CD14-positive monocyte (primary cell): ENCODE data around the gene ANTKMT. TPM values are rescaled to one million over a fixed set of nuclear protein-coding genes. Genes with fewer than 3 reads are reported as not detected.

Experiments used
- DNase-seq, 3 donors: peaks; one replicate each; pipeline ENCODE4 v3.0.0-alpha.2; 2011 to 2022
- H2AFZ ChIP-seq: 2 replicates; pipeline ENCODE4 v1.6.0; 2012; ENCODE audit warnings: mild to moderate bottlenecking, low read depth, low read length, inconsistent platforms; ENCODE audit not compliant: insufficient read depth, poor library complexity, severe bottlenecking
- H3K27ac ChIP-seq, 2 donors: 1 replicate in 1 of 2; 2 replicates in 1 of 2; pipeline ENCODE4 v1.5.1; 2012 to 2013; ENCODE audit warnings: low read length in 2 of 2, control low read depth in 1 of 2, inconsistent platforms in 1 of 2, low read depth in 1 of 2, mild to moderate bottlenecking in 1 of 2
- H3K27me3 ChIP-seq, 2 donors: one replicate each; pipeline versions ENCODE4 v1.6.0 to v1.6.1; 2011 to 2013; ENCODE audit warnings: low read length in 2 of 2; ENCODE audit not compliant: control insufficient read depth in 2 of 2, insufficient read depth in 2 of 2
- H3K36me3 ChIP-seq, 2 donors: replicated peaks in 1 of 2; 1 replicate in 1 of 2; 2 replicates in 1 of 2; pipeline versions ENCODE4 v1.5.1 to v1.6.1; 2012 to 2013; ENCODE audit warnings: low read length in 2 of 2, control low read depth in 1 of 2, inconsistent platforms in 1 of 2, mild to moderate bottlenecking in 1 of 2; ENCODE audit not compliant: insufficient read depth in 2 of 2, control insufficient read depth in 1 of 2
- H3K4me1 ChIP-seq, 2 donors: 1 replicate in 1 of 2; 2 replicates in 1 of 2; pipeline versions ENCODE4 v1.5.1 to v1.6.1; 2012 to 2013; ENCODE audit warnings: low read length in 2 of 2, control low read depth in 1 of 2, inconsistent platforms in 1 of 2, mild to moderate bottlenecking in 1 of 2, moderate library complexity in 1 of 2; ENCODE audit not compliant: insufficient read depth in 2 of 2, control insufficient read depth in 1 of 2
- H3K4me2 ChIP-seq: replicated peaks from 2 replicates; pipeline ENCODE3; 2012; ENCODE audit warnings: low read length, moderate library complexity, mild to moderate bottlenecking; ENCODE audit not compliant: poor library complexity, severe bottlenecking; ENCODE audit errors: extremely low read depth
- H3K4me3 ChIP-seq, 3 experiments: fragments of 200-600 bp in 1 of 3; sonication (generic) in 1 of 3; replicated peaks in 1 of 3; 1 replicate in 2 of 3; 2 replicates in 1 of 3; pipeline ENCODE4 v1.5.1; 2011 to 2013; ENCODE audit warnings: low read length in 3 of 3, mild to moderate bottlenecking in 3 of 3, control low read depth in 2 of 3, low read depth in 2 of 3, inconsistent platforms in 1 of 3, moderate library complexity in 1 of 3
- H3K79me2 ChIP-seq: 2 replicates; pipeline ENCODE4 v1.6.0; 2012; ENCODE audit warnings: mild to moderate bottlenecking, control low read depth, inconsistent platforms, low read length, moderate library complexity; ENCODE audit not compliant: insufficient read depth
- H3K9ac ChIP-seq: 2 replicates; pipeline ENCODE4 v1.6.0; 2017; ENCODE audit warnings: low read length, mild to moderate bottlenecking; ENCODE audit not compliant: insufficient read depth, poor library complexity, severe bottlenecking
- H3K9me3 ChIP-seq, 2 donors: replicated peaks in 1 of 2; 1 replicate in 1 of 2; 2 replicates in 1 of 2; pipeline versions ENCODE4 v1.5.1 to v1.6.1; 2012 to 2013; ENCODE audit warnings: low read length in 2 of 2, control low read depth in 1 of 2; ENCODE audit not compliant: control insufficient read depth in 1 of 2, insufficient read depth in 1 of 2
- H4K20me1 ChIP-seq: 2 replicates; pipeline ENCODE4 v1.6.0; 2012; ENCODE audit warnings: mild to moderate bottlenecking, low read length, control low read depth, moderate library complexity; ENCODE audit not compliant: insufficient read depth
- H3K27ac Mint-ChIP-seq, 7 donors: one replicate each; pipeline ENCODE4 v1.8.0; 2020; ENCODE audit warnings: mild to moderate bottlenecking in 7 of 7, mixed read lengths in 7 of 7, moderate library complexity in 6 of 7, inconsistent platforms in 2 of 7
- H3K27me3 Mint-ChIP-seq, 3 donors: one replicate each; pipeline ENCODE4 v1.8.0; 2021 to 2022; ENCODE audit warnings: low read depth in 3 of 3, mild to moderate bottlenecking in 3 of 3, mixed read lengths in 3 of 3, moderate library complexity in 3 of 3, inconsistent platforms in 1 of 3
- H3K36me3 Mint-ChIP-seq, 2 donors: one replicate each; pipeline ENCODE4 v1.8.0; 2020; ENCODE audit warnings: mixed read lengths in 2 of 2, inconsistent platforms in 1 of 2, mild to moderate bottlenecking in 1 of 2
- H3K4me1 Mint-ChIP-seq: one replicate; pipeline ENCODE4 v1.8.0; 2020; ENCODE audit warnings: mild to moderate bottlenecking, mixed read lengths
- H3K4me3 Mint-ChIP-seq, 2 donors: one replicate each; pipeline ENCODE4 v1.8.0; 2020; ENCODE audit warnings: mild to moderate bottlenecking in 2 of 2, mixed read lengths in 2 of 2, moderate library complexity in 1 of 2
- H3K9me3 Mint-ChIP-seq, 7 donors: one replicate each; pipeline ENCODE4 v1.8.0; 2020 to 2022; ENCODE audit warnings: mixed read lengths in 7 of 7, mild to moderate bottlenecking in 6 of 7, moderate library complexity in 6 of 7, inconsistent platforms in 2 of 7
- CTCF ChIP-seq: fragments of 200-600 bp; IDR thresholded peaks from one replicate; pipeline ENCODE4 v1.8.0; 2022; ENCODE audit warnings: antibody characterized with exemption, mild to moderate bottlenecking
- WGBS: methylation state at CpG from one replicate; pipeline ENCODE4 v1.1.5; 2013; ENCODE audit warnings: missing lambda C conversion rate; ENCODE audit not compliant: insufficient coverage; 5-methylcytosine and 5-hydroxymethylcytosine counted together
- intact Hi-C, 2 donors: fragments of 100-400 bp; cut with micrococcal nuclease; formaldehyde crosslinking; loops; one replicate each; pipeline versions ENCODE4 v1.15.0 to v1.15.1; 2023
- polyA plus RNA-seq, 3 donors: library from polyadenylated mRNA; depleted of rRNA in 1 of 3; unstranded in 2 of 3; stranded (reverse) in 1 of 3; fragments of 300-500 nt in 2 of 3; fragments of >200 nt in 1 of 3; fragmentation: Illumina TruSeq in 2 of 3; gene quantifications; 1 replicate in 2 of 3; 2 replicates in 1 of 3; pipeline ENCODE4 v1.2.3, GENCODE V29; 2012 to 2021

The ANTKMT gene
- polyA plus RNA-seq, 3 donors: 21.5 to 56.3 (median 34.4) TPM

- no peak overlapping the region for H3K4me3 Mint-ChIP-seq
- peaks cover 39 to 58% of the 10 kb centered on the region in 2 donors for H3K36me3 ChIP-seq
These were observed 9.9 kb downstream of the ANTKMT start for GRCh38 chr16:730666-731509.

GRCh38 chr16:732332-732731 is 11.4 kb downstream of the ANTKMT start:
- H3K27ac Mint-ChIP-seq: no peak overlapping the region
- H3K4me1 Mint-ChIP-seq: peaks cover 3% of the 10 kb centered on the region
- H3K79me2 ChIP-seq: no peaks in the 10 kb centered on the region
- WGBS: 99% methylated on average over 11 of the region's 12 CpGs
- H3K4me3 ChIP-seq: no peak overlapping the region
- no peaks in the 10 kb centered on the region for H4K20me1 ChIP-seq
- H2AFZ ChIP-seq: no peak overlapping the region
- peaks cover 9 to 13% of the 10 kb centered on the region in 2 donors for H3K4me1 ChIP-seq
- peaks cover 4 to 23% (median 5%) of the 10 kb centered on the region in 3 donors for H3K27me3 Mint-ChIP-seq
- no peak overlapping the region for H3K9ac ChIP-seq
- no peak for DNase-seq
- TF ChIP-seq CTCF: no peak
- no peak overlapping the region for H3K27ac ChIP-seq
- no peak overlapping the region for H3K4me2 ChIP-seq
- intact Hi-C loops: no loop called here
- H3K36me3 ChIP-seq: peaks cover 53 to 73% of the 10 kb centered on the region in 2 donors
- no peaks in the 10 kb centered on the region for H3K9me3 ChIP-seq
- H3K9me3 Mint-ChIP-seq: no peaks in the 10 kb centered on the region
- H3K27me3 ChIP-seq: peaks cover 0 to 12% of the 10 kb centered on the region in 2 donors
- H3K4me3 Mint-ChIP-seq: no peak overlapping the region
- H3K36me3 Mint-ChIP-seq: peaks cover 48 to 61% of the 10 kb centered on the region in 2 donors

More at GRCh38 chr16:730666-731509, 9.9 kb downstream of the ANTKMT start:
- WGBS: 88% methylated on average over 19 of the region's 22 CpGs
- Histone ChIP-seq H2AFZ (no peak overlapping the region), H4K20me1 (no peaks in the 10 kb centered on the region), H3K27ac (no peak overlapping the region), H3K4me2 (no peak overlapping the region), H3K4me3 (no peak overlapping the region), H3K9me3 (no peaks in the 10 kb centered on the region), H3K79me2 (no peaks in the 10 kb centered on the region), H3K9ac (no peak overlapping the region), H3K27me3 (peaks cover 3 to 24% of the 10 kb centered on the region in 2 donors), H3K4me1 (peaks cover 16 to 26% of the 10 kb centered on the region in 2 donors)
- Mint-ChIP-seq H3K9me3 (no peaks in the 10 kb centered on the region), H3K27ac (no peak overlapping the region), H3K27me3 (peaks cover 8 to 36% (median 12%) of the 10 kb centered on the region in 3 donors), H3K36me3 (peaks cover 34 to 46% of the 10 kb centered on the region in 2 donors), H3K4me1 (peaks cover 7% of the 10 kb centered on the region)
- intact Hi-C loops: no loop called here
- no peak for TF ChIP-seq CTCF
- no peak for DNase-seq
